ENCODE measurements around the gene FABP2. TPM values are rescaled to one million over a fixed set of nuclear protein-coding genes. Genes with fewer than 3 reads are reported as not detected.
"Not testable (repeated sequence)": the region's sequence is repeated elsewhere in the genome, so short reads cannot be mapped to it uniquely, and the experiment has no call there.

The FABP2 gene
- total RNA-seq: not detected

DNA sequence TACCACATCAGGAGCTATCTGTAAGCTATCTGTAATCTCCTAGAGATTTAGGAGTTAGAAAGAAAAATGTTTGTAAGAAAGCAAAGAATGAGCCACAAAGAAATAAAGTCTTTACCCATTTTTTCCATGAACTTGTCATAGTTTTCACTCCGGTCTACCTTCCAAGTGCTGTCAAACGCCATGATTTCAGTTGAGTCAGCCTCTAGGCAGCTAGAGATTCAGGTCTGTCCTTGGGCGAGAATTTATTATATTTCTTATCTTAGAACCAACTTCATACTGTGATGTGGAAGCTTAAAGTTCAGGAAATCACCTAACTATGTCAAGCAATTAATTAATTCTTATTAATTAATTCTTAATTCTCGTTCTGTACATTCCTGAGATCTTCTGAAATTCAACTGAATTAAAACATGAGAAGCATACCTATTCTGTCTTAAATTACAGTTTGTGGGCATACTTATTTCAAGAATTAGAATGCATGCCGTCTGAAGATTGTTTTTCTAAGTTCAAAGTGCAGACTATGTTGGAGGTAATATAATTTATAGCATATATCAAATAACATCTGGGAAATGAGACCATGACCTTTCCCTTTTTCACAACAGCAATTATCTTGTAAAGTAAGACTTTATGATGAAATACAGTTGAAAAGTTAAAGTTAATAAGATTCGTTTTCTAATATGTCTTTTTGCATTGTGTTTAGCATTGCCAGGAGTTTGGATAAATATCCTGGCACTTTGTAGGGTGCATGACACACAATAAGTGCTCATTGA lies at the start of gene FABP2:
Gene FABP2, minus strand, starts transcription at position 218 of the 767 bp plus-strand sequence. Its CDS starts 36 bp downstream, at position 182.
- DNase-seq: no peak

DNA sequence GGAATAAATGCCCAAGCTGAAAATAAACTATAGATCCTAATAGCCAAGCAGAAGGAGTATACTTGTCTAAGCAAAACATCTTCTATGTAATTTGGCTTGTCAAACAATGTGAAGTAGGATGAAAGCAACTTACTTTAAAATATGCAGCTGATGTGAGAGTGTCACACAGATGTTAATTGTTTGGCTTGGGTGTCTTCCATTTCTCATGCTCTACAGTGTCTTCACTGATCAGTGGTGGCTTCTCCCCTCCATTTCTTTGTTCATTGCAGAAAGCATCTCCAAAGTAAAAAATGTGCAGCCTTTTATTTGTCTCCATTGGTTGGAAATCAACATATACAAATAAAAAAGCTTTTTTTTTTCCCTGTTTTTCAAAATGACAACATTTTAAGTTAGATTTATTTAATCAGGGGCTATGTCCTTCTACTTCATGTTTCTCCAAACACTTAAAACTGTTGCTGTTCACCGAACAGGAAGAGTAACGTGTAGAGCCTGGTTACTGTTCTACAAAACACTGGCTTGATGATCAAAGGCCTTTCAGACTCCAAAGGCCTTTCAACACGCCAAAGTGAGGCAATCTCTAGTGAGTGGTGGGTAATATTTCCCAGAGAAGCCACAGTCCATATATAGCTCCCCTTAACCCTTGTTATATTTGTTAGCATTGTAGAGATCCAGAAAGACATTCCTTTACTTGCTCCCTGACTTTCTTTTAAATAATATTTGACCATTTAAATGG lies 49.2 kb upstream of the FABP2 start:
- not testable (repeated sequence) for DNase-seq

DNA sequence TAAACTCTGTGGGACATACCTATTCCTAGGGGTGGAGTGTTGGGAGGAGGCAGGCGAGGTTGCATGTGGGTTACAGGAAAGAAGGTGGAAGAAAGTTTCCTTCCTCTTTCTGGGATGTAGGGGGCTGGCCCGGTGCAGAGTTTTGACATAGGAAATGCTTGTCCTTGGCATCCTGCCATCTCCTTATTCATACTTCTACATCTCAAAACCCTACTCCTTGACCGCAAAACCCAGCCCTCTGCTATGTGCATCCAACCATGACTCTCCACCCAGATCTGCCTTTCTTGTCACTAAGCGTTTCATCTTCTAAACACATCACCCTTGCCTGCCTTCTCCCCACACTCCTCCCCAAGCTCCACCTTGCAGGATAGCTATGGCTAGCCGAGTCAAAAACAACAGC lies 48.5 kb upstream of the FABP2 start:
- DNase-seq: not testable (repeated sequence)

DNA sequence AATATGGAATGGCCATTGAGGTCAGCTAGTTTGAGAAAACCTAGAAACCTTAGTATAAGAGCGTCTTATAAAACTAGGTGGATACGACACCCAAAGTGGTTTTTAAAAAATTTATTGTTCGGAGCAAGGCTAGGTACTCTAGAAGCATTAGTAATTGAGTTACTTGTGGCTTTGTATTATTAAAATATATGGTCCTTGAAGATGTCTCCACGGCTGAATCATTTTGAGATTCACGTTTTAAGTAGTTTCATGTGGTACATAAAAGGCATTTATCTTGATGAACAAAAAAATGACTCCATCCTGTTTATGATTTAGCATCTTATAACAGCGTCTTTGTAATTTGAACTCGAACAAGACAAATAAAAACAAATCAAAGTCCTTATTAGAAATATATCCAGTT lies 44.9 kb upstream of the FABP2 start:
- not testable (repeated sequence) for DNase-seq

DNA sequence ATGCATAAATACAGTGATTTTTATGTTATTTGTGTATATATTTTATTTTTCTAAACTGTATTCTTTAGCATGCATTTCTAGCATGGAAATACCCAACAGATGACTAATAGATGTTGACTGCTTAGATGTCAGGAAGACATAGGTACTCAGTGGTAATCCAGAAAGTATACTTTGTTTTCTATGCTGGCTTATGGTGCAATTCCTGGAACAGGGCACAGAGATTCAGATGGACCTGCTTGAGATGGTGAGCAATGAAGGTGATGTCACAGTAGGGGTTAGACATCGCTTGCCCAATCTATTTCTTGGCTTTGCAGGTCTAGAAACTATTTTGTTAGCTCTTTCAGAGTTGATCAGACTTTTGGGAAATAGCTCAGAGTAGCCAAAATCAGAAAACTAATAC lies 42.3 kb upstream of the FABP2 start:
- not testable (repeated sequence) for DNase-seq

DNA sequence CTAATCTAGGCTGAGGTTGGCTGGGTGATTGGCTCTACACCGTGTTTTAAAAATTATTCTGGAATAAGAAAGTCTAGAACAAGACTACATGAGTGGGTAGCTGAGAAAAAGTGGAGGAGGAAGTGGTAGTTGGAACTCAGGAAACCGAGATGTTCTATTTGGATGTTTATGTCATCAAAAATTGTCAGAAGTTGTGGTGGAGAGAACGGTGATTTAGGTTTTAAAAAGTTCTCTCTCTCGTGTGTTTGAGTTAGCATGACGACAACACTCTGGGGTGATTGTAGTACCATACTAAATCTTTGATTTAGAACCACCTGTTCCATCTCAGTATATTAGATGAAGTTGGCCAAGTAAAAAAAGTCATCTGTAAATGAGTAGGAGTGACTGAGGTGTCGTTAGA lies 41.4 kb upstream of the FABP2 start:
- DNase-seq: not testable (repeated sequence)

DNA sequence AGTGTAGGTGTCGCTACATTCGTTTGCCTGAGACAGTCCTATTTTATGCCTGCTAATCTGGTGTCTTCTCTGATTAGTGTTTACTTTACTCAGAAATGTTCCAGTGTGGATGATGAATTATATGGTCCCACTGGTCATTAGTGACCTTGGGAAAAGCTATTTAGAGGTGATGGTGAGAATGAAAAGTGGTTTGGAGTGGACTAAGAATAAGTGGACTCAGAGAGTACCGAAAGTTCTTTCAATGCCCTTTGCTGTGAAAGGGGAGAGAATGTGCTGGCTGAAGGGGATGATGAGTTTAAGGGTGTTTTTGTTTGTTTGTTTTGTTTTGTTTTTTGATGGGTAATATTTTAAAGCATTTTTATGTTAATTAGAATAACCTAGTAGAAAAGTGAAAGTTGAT lies 40.5 kb upstream of the FABP2 start:
- DNase-seq: not testable (repeated sequence)

DNA sequence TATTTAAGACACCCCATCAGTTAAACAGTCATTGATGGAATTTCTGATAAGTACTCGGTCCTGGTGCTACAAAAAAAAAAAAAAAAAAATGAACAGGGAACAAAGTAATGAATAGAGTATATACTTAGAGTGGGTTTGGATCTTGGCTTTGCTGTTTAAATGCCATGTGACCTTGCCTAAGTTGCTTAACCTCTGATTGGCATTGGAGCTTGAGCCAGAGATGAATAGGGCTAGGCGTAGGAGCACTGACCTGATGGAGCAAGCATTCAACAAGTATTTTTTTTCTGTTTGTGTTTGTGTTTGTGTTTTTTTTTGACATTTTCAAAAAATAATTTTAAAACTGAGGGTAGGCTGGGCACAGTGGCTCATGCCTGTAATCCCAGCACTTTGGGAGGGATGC lies 37.9 kb upstream of the FABP2 start:
- DNase-seq: not testable (repeated sequence)

DNA sequence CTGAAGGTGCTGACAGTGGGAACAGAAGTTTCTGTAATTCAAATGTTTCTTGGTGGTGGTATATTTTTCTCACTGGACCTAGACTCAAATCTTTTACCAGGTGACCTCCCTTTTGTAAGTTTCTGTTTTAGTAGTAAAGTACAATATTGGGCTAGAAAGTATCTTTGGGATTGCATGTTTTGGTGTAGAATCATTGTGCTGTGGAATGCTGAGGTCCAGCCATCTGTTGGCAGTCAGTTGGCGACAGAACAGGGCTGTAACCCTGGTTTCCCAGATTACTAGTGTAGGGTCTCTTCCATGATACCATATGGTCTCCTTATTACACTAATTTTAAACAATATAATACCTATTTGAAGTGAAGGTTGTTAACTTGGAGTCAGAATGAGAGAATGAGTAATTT lies 34.9 kb upstream of the FABP2 start:
- DNase-seq: not testable (repeated sequence)

DNA sequence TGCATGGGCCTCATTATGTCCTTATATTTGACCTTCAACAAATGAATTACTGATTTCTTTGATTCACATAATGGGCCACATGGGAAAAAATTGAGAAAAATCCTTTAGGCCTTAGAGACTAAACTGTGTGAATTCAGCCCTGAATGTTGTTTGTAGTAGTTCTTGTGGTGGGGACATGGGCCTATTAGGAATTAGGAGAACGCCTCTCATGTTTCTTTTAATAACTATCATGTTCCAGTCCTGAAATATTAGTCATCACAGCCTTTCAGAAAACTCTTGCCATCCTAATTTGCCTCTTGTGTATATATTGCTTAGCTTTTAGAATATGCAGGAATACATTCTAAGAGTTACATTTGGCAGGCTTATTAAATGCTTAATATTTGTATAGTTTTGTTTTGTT lies 34.1 kb upstream of the FABP2 start:
- not testable (repeated sequence) for DNase-seq

DNA sequence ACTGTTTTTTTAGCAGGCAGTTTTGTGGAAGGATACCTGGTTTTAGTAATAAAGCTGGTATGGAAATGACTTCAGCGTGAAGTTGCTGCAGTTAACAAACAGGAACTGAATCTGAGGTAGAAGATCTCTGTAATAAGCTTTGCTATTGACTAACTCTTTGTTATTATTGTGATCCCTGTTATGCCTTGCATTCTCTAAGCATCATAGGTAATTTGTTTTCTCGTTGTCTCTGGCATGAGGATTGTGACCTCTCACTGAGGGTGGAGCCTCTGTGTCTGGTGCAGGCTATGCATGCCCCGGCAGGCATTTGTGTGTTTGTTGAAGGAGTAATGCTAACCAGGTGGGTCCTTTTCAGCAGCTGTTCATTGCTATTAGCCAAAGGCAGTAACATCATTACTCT lies 31.4 kb upstream of the FABP2 start:
- DNase-seq: not testable (repeated sequence)

DNA sequence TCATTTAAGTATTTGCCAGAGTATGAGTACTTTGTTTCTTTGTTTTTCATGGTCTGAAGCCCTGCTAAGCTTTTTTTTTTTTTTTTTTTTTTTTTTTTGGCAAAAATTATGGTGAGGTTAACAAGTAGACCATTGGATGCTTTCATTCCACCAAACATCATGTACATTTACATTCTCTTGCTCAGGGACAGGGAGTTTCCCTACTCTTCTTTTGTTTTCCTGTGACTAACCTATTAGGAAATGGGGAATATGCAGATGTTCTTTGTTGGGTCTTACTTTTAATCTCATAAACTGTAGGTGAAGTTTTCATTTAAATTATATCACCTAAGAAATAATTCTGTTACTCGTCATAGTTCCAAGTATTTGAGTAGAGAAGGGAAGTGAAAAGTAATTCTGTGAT lies 26.2 kb upstream of the FABP2 start:
- DNase-seq: not testable (repeated sequence)

DNA sequence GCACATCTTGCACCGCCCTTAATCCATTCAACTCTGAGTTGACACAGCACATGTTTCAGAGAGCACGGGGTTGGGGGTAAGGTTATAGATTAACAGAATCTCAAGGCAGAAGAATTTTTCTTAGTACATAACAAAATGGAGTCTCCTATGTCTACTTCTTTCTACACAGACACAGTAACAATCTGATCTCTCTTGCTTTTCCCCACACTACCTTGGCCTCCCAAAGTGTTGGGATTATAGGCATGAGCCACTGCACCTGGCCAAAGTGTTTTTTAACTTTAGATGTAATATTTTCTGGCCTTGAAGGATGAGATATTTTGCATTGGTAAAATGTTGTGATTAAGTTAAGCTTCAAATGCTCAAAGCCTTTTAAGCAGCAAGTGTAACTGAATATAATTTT lies 21.4 kb upstream of the FABP2 start:
- not testable (repeated sequence) for DNase-seq

DNA sequence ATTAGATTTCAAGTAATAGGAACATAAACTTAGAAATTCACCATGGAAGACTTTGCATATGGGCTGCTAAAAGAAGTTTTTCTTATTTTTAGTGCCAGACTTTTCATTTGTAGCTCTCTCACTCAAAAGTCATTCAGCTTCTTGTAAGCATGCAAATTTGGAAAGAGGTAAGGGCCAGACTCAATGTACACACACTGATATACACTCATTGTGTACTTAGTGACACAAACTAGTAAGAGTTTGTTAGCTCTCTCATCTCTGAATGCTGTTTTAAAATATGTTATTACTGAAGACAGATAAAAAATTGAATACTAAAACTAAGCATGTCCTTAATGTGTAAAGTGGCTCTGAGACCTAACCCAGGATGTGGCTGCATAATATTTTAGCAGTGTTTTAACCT lies 18.0 kb upstream of the FABP2 start:
- not testable (repeated sequence) for DNase-seq

DNA sequence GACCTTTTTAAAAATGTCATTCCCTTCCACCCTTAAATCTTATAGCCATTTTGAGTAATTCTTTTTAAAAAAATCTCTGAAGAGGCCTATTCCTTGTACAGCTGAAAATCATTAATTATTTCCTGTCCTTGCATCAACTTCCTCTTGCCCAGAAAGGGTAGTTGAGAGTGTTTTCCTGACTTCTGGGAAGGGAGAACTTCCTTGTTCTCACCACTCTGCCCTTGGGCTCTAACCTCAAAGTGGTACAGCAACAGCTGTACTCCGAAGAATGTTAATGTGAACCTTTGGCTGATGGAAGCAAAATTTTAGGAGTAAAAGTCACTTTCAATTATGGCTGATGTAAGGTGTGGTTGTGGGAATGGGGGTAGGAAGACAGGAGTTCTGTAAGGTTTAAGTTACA lies 15.1 kb upstream of the FABP2 start:
- DNase-seq: no peak

DNA sequence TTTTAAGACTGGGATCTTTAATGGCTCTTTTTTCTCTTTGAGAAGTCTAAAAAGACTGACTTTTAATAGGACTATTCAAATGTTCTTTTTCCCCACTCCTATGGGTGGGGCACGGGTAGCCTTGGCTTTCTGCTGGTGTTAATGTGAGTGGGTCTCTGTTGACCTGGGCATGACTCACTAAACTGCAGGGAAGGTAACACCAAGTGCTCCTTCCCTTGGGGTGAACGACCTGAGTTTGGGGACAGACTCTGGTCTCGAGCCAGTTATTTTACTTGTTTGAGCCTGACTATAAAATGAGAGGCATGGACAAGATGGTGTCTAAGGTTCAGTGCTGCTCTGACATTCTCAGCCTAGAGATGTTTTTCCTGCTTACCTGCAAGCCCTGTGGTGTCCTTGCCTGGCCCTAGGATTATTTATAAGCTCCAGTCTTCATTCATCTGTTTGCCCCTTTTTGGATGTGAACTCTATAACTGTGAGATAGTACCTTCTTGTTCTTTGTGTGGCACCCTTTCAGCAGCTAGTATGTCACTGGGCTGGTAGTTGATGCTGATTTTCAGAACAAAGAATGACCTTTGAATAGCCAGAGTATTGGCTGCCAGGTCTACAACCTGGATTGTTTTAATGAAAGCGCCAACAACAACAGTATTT lies 14.5 kb upstream of the FABP2 start:
- not testable (repeated sequence) for DNase-seq

DNA sequence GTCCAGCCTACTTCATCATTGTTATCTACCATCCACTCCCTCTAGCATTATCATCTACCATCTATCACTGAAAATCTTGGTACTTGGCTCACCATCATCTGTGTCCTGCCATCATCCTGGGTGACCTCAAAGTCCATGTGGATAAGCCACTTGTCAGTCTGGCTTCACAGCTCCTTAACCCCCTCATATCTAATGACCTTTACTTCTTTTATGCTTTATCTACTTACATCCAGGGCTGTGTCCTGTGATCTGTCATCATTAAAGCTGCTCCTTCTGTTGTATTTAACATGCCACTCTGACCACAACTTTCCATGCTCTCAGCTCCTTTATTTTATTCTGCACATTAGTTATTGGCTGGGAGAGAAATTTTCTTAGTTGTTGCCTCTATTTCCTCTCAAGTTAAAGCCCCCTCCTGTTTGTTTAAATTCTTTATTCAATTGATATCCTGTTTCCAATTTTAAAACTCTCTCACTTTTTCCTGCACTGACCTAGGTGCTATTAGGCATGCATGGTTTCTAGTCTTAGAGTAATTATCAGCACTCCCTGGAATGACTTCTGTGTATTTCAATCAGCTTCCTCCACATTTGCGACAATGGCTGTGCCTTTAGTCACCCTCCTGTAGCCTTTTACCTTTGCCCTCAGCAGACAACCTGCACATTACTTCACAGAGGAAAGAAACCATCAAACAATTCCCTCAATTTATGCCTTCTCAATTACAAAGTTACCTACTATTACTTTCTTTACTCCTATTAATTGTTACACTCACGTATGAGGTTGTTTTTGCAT lies 8.1 kb upstream of the FABP2 start:
- no peak for DNase-seq

DNA sequence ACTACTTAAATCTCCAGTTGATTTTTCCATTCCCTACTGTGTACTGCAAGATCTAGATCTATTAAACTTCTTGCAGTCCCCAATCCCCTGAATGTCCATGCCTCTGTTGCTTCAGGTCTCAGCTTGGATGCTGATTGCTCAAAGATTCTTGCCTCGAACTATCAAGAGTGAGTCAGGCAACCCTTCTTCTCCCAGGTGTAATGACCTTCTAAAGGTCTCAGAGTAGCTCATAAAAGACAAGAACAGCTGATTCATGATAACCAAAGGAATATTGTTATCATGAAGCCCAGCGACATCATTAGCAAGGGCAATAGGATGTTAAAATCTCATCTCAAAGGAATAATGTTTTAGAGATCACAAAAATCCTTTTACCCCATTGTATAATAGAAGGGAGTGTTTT lies 6.8 kb upstream of the FABP2 start:
- DNase-seq: no peak

DNA sequence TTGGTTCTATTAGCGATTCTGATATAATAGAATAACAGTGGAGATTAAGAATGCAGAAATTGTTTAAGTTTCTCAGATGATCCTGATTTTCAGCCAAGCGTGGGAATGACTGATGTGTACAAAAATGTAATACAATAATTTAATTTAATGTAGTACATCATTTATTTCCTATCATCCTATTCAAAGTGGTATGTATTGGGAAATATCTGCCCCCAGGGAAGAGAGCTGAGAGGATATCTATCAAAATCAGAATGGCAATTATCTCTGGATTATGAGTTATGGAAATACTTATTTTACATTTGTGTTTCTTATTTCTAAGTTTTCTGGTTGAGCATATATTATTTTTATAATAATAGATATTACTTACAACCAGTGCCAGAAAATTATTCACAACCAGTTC lies 3.9 kb downstream of the FABP2 start:
- DNase-seq: no peak

DNA sequence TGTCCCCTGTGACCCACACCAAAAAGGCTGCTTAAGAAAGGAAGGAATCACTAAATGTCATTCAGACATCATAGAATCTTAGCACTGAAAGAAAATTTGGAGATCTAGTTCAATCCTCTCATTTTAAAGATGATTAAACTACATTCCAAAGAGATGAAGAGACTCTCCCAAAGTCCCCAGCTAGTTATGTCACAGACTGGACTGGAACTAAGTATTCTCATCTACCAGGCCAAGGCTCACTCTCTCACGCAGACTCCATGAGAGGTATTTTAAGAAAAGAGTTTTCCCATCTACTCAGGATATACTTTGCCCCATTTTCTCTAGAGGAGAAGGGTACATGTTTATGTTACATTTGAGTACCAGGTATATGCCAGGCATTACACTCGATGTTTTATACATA lies 6.9 kb downstream of the FABP2 start:
- no peak for DNase-seq

DNA sequence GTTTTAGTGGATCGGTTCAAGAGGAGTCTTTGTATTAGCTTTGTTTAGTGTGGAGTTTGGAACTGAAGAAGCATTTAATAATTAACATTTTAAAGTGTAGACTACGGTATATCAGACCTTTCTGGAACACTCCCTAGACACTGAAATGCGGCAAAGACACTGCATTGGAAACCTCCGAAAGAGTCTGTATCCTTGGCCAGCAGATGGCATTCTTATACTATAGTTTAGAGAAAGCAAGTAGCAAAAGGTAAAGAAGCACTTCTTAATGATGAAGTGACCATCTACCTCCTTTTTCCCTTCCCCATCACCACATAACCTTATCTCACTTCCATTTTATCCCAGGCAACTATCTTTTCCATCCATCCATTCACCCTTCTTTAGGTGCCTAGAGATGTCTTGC lies 7.6 kb downstream of the FABP2 start:
- DNase-seq: no peak

DNA sequence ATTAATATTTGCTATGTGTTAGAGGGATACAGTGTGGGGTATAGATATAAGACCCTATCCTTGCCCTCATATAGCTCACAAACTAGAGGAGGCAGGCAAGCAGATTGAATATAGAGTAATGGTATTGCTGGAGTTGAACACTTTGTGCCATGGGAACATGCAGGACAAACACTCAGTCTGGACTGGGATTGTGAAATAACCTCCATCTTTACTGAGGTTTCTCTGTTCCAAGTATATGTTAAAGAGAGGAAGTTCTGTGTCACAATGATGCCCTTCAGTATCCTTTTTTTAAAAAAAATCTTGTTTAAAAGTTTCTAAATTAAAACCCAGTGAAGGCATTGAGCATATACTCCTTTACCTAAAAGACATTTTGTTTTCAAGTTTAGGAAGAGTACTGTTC lies 8.7 kb downstream of the FABP2 start:
- DNase-seq: no peak
